ENCODE measurements around the gene GPRC5C.

GPRC5C gene

GRCh38 chr17:74432766-74433391, 991 bp downstream of the GPRC5C start:
- peak overlapping the region; percentile 76 for H3K4me3 ChIP-seq (ENCODE audit: low read length)
- no peak for DNase-seq (ENCODE audit: low read depth)
- no peak for TF ChIP-seq CTCF (conservative IDR thresholded peaks at IDR 0.05; ENCODE audit: low read depth, low read length)

- DNase-seq (ENCODE audit: low read depth) = no peak
- H3K4me3 ChIP-seq (ENCODE audit: low read length) = peak overlapping the region; percentile 76
- peak; percentile 55 for TF ChIP-seq CTCF (conservative IDR thresholded peaks at IDR 0.05; ENCODE audit: low read depth, low read length)
These were observed 1.7 kb downstream of the GPRC5C start for GRCh38 chr17:74433421-74434121.

- no peak for TF ChIP-seq CTCF (conservative IDR thresholded peaks at IDR 0.05; ENCODE audit: low read depth, low read length)
- H3K4me3 ChIP-seq (ENCODE audit: low read length) = no peak overlapping the region
- DNase-seq (ENCODE audit: low read depth) = no peak
These were observed 4.0 kb downstream of the GPRC5C start for GRCh38 chr17:74435775-74436359.

- no peak overlapping the region for H3K4me3 ChIP-seq (ENCODE audit: low read length)
- TF ChIP-seq CTCF (conservative IDR thresholded peaks at IDR 0.05; ENCODE audit: low read depth, low read length) = peak; percentile 73
- DNase-seq (ENCODE audit: low read depth) = no peak
These were observed 5.8 kb downstream of the GPRC5C start for GRCh38 chr17:74437702-74438101.

GRCh38 chr17:74439691-74440567, 8.0 kb downstream of the GPRC5C start:
- TF ChIP-seq CTCF (conservative IDR thresholded peaks at IDR 0.05; ENCODE audit: low read depth, low read length) = no peak
- H3K4me3 ChIP-seq (ENCODE audit: low read length) = no peak overlapping the region
- no peak for DNase-seq (ENCODE audit: low read depth)

DNA sequence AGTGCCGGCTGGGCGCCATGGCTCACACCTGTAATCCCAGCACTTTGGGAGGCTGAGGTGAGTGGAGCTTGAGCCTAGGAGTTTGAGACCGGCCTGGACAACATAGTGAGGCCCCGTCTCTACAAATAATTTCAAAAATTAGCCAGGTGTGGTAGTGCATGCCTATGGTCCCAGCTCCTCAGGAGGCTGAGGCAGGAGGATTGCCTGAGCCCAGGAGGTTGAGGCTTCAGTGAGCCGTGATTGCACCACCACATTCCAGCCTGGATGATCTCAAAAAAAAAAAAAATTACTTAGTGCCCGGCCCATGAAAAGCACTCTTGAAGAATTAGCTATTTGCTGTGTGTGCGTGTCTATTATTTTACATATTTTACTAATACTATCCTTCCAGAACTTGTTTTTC, 9.6 kb downstream of the GPRC5C start:
- no peak for TF ChIP-seq CTCF (conservative IDR thresholded peaks at IDR 0.05; ENCODE audit: low read depth, low read length)
- DNase-seq (ENCODE audit: low read depth) = no peak
- no peak overlapping the region for H3K4me3 ChIP-seq (ENCODE audit: low read length)
